ENCODE results near the gene PPM1H.

PPM1H gene

GRCh38 chr12:62792236-62792870 is 142.6 kb downstream of the PPM1H start:
- no peak for DNase-seq

GRCh38 chr12:62789851-62790250 is 145.1 kb downstream of the PPM1H start:
- DNase-seq: no peak

GRCh38 chr12:62787611-62788010 is 147.3 kb downstream of the PPM1H start:
- DNase-seq: no peak

GRCh38 chr12:62787023-62787422 is 147.9 kb downstream of the PPM1H start:
- no peak for DNase-seq

GRCh38 chr12:62785941-62786559 is 148.9 kb downstream of the PPM1H start:
- DNase-seq: no peak

- no peak for DNase-seq
Observed at GRCh38 chr12:62784576-62784975, 150.4 kb downstream of the PPM1H start.

- no peak for DNase-seq
Observed at GRCh38 chr12:62783881-62784280, 151.1 kb downstream of the PPM1H start.

- no peak for DNase-seq
Observed at GRCh38 chr12:62781136-62781880, 153.6 kb downstream of the PPM1H start.

- no peak for DNase-seq
Observed at GRCh38 chr12:62779488-62779887, 155.5 kb downstream of the PPM1H start.

- no peak for DNase-seq
Observed at GRCh38 chr12:62778187-62778586, 156.8 kb downstream of the PPM1H start.

- DNase-seq: no peak
Observed at GRCh38 chr12:62776997-62777396, 158.0 kb downstream of the PPM1H start.

- no peak for DNase-seq
Observed at GRCh38 chr12:62776575-62776974, 158.4 kb downstream of the PPM1H start.

- no peak for DNase-seq
Observed at GRCh38 chr12:62774794-62775193, 160.2 kb downstream of the PPM1H start.

GRCh38 chr12:62772416-62772955 is 162.5 kb downstream of the PPM1H start:
- DNase-seq: no peak

GRCh38 chr12:62771828-62772227 is 163.1 kb downstream of the PPM1H start:
- DNase-seq: no peak

GRCh38 chr12:62770381-62770780 is 164.6 kb downstream of the PPM1H start:
- no peak for DNase-seq

- DNase-seq: no peak
Observed at GRCh38 chr12:62769076-62769619, 165.8 kb downstream of the PPM1H start.

GRCh38 chr12:62767946-62768345 is 167.0 kb downstream of the PPM1H start:
- DNase-seq: no peak

GRCh38 chr12:62767496-62767895 is 167.5 kb downstream of the PPM1H start:
- DNase-seq: no peak

GRCh38 chr12:62766496-62766895 is 168.5 kb downstream of the PPM1H start:
- DNase-seq: no peak

- no peak for DNase-seq
Observed at GRCh38 chr12:62763861-62764645, 170.9 kb downstream of the PPM1H start.

- no peak for DNase-seq
Observed at GRCh38 chr12:62763312-62763711, 171.6 kb downstream of the PPM1H start.

GRCh38 chr12:62762645-62763044 is 172.3 kb downstream of the PPM1H start:
- no peak for DNase-seq
